Chondrocyte (in vitro differentiated cells): ENCODE data around the gene C4orf17. TPM values are rescaled to one million over a fixed set of nuclear protein-coding genes. Genes with fewer than 3 reads are reported as not detected.
A peak's percentile ranks its signal among the peaks of the same experiment; 100 is the strongest.

Source experiments
- DNase-seq: peaks from one replicate; pipeline ENCODE4 v3.0.0; 2021; ENCODE audit warnings: mixed read lengths, low spot score
- H3K27ac Mint-ChIP-seq: one replicate; pipeline ENCODE4 v1.8.0; 2021; ENCODE audit warnings: mild to moderate bottlenecking, moderate library complexity, mixed read lengths; ENCODE audit not compliant: unreplicated experiment
- H3K27me3 Mint-ChIP-seq: 2 replicates; pipeline ENCODE4 v1.8.0; 2021; ENCODE audit warnings: low read depth, mixed read lengths
- H3K36me3 Mint-ChIP-seq: 2 replicates; pipeline ENCODE4 v1.8.0; 2021; ENCODE audit warnings: low read depth, mixed read lengths
- H3K4me1 Mint-ChIP-seq: 2 replicates; pipeline ENCODE4 v1.8.0; 2021; ENCODE audit warnings: low read depth, mild to moderate bottlenecking, mixed read lengths
- H3K4me3 Mint-ChIP-seq: one replicate; pipeline ENCODE4 v1.8.0; 2021; ENCODE audit warnings: mild to moderate bottlenecking, moderate library complexity, mixed read lengths; ENCODE audit not compliant: unreplicated experiment
- H3K9me3 Mint-ChIP-seq: 2 replicates; pipeline ENCODE4 v1.8.0; 2021; ENCODE audit warnings: low read depth, mixed read lengths
- CTCF ChIP-seq: fragments of 200-600 bp; sonication (generic); IDR thresholded peaks from 2 replicates; pipeline ENCODE4 v1.5.0; 2021; ENCODE audit warnings: antibody characterized with exemption, mild to moderate bottlenecking, moderate library complexity
- total RNA-seq: library from RNA; stranded (reverse); gene quantifications from 3 replicates; pipeline ENCODE4 v1.2.1, GENCODE V29; 2021

The C4orf17 gene
- total RNA-seq, 1 donor from 2014 or later = not detected

DNA sequence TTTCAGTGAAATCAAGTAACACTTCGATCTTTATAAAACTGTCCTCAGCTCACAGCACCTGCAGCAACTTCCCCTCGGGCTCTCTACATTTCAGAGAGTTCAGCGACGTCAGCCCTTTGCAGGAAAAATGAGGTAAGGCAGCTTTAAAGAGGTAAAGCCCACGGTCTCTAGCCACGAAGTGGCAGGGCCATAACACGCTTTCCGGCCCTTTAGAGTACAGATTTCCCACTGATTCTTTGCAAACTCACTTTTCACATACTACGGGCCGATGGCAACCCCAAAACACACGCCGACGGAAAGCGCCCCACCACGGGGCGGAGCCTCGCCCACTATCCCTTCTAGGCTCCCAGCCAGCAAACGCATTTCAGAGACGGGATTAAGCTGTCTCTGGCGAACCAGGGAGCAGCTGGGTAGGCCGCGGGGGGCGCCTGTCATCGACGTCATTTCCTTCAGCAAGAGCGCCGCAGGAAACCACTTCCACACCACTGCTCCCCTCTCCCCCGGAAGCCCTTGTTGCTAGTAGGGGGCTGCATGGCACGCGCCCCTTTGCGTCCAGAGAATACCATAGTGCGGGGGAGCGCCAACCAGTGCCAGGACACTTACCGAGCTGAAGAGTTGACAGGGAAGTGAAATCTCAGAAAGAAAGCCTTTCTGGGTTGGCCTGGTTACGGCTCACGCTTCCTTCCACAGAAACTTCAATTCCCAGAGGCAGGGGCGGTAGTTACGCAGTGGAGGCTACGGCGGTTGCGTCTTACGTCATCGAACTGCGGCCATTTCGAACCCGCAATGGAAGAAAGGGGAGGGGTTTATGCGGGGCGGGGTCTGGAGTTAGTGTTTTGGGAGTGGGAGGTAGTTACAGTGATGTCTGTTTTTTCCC, 52.7 kb downstream of the C4orf17 start, which contains the start of gene TRMT10A:
TSS of gene TRMT10A (minus strand) at position 730 of the 877 bp plus-strand sequence. CDS start 4,701 bp downstream, outside the sequence.
- Mint-ChIP-seq H3K36me3 (peaks cover 2% of the 10 kb centered on the region), H3K9me3 (no peaks in the 10 kb centered on the region), H3K4me1 (peaks cover 5% of the 10 kb centered on the region), H3K4me3 (peak within 1 kb of the TSS; percentile 88), H3K27me3 (peaks cover 15% of the 10 kb centered on the region), H3K27ac (peak within 1 kb of the TSS; percentile 99)
- TF ChIP-seq CTCF = peak; percentile 47
- DNase-seq = peak; percentile 99

DNA sequence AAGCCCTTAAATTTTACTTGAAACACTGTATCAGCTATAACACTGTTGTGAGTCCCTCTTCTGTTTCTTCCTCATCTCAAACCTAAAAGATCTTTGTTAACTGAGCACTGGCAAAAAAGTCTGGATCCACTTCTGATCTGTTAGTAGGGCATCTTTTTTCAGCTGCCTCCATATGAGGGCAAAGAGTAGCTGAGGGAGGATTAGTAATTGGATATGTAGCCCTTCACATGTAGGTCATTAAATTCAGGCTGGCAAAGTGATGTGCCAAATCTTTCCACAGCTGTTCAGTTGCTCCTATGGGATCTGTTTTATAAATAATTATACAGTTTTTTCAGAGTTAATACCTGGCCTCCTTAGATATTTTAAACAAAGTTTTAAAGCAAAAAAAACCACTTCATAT, 54.1 kb downstream of the C4orf17 start:
- peak overlapping the region; percentile 5 for H3K4me3 Mint-ChIP-seq
- H3K27me3 Mint-ChIP-seq = peaks cover 23% of the 10 kb centered on the region
- no peak for DNase-seq
- no peaks in the 10 kb centered on the region for H3K9me3 Mint-ChIP-seq
- peaks cover 5% of the 10 kb centered on the region for H3K4me1 Mint-ChIP-seq
- no peak for TF ChIP-seq CTCF
- no peak overlapping the region for H3K27ac Mint-ChIP-seq
- H3K36me3 Mint-ChIP-seq = peaks cover 2% of the 10 kb centered on the region

- H3K27ac Mint-ChIP-seq = no peak overlapping the region
- no peak for DNase-seq
- TF ChIP-seq CTCF = no peak
- H3K4me1 Mint-ChIP-seq = peaks cover 3% of the 10 kb centered on the region
- H3K27me3 Mint-ChIP-seq = peaks cover 37% of the 10 kb centered on the region
- H3K9me3 Mint-ChIP-seq = no peaks in the 10 kb centered on the region
- H3K4me3 Mint-ChIP-seq = no peak overlapping the region
- no peaks in the 10 kb centered on the region for H3K36me3 Mint-ChIP-seq
These were observed 61.1 kb downstream of the C4orf17 start for GRCh38 chr4:99571883-99572282.

DNA sequence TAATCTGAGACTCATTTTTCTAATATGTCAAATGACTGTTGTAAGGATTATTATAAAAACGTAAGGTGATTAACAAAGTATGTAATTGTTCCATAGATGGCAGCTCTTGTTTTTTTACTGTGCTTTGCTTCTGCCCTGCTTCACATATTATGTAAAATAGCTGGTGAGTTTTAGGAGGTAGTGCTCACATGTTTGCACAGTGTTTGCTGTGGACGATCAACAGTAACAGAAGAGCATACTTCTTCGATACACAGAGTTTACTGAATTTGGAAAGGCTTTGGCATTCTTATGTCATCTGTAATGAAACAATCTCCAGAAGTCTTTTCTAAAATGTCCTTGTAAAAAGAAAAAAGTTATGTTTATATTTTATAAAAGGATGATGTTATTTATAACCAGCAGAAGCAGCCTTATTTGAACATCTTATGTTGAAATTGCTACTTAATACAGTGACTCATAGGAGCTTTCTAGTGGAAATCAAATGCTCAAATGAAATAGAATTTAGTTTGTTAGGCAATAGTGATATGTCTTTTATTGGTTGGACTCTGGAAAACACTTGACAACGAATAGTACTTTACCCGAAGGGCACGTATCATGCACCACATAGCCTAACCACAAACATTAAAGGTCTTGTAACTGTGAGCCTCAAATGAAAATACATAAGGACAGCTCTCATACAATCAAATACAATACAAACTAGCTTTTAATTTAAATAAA, 61.9 kb downstream of the C4orf17 start:
- no peak overlapping the region for H3K27ac Mint-ChIP-seq
- peaks cover 35% of the 10 kb centered on the region for H3K27me3 Mint-ChIP-seq
- TF ChIP-seq CTCF = no peak
- no peaks in the 10 kb centered on the region for H3K36me3 Mint-ChIP-seq
- no peak for DNase-seq
- no peak overlapping the region for H3K4me3 Mint-ChIP-seq
- H3K4me1 Mint-ChIP-seq = peaks cover 3% of the 10 kb centered on the region
- no peaks in the 10 kb centered on the region for H3K9me3 Mint-ChIP-seq

DNA sequence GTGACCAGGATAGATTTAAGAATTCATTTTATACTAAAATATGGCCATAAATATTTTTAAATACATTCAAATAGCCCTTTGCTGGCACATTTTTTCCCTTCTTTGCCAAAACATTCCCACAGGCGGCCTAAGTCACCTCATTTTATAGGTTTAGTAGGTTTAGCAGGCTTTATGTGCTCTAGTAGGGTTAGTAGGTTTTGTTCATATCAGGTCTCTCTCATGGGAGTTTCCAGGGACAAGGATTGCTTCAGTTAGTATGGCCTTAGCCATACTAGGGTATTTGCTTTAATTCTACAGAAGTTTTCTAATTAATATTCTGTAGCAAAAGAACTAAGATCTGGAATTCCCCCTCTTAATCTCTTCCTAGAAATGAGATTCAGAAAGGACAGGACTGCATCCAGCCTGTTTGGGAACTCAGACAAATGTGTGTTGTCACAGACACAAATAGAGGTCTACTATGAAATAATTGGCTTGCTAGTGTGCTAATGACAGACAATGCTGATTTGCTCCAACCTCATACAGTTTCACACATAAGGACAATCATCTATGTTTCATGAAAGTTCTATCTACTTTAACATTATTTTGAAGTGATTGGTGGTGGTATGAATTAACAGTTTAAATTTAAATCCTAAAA, 63.0 kb downstream of the C4orf17 start:
- peaks cover 28% of the 10 kb centered on the region for H3K27me3 Mint-ChIP-seq
- no peaks in the 10 kb centered on the region for H3K36me3 Mint-ChIP-seq
- no peak overlapping the region for H3K4me3 Mint-ChIP-seq
- DNase-seq = no peak
- H3K27ac Mint-ChIP-seq = no peak overlapping the region
- H3K9me3 Mint-ChIP-seq = no peaks in the 10 kb centered on the region
- TF ChIP-seq CTCF = no peak
- peaks cover 3% of the 10 kb centered on the region for H3K4me1 Mint-ChIP-seq
